GM19328 (cell line): Measurements from ENCODE around the gene SIGMAR1.
A peak's percentile ranks its signal among the peaks of the same experiment; 100 is the strongest.

Experiments
- ATAC-seq: cut with Tn5 transposase; IDR thresholded peaks from one replicate; pipeline ENCODE4 v1.9.1; 2021; ENCODE audit warnings: mild to moderate bottlenecking, moderate library complexity; ENCODE audit not compliant: unreplicated experiment

Gene SIGMAR1

DNA sequence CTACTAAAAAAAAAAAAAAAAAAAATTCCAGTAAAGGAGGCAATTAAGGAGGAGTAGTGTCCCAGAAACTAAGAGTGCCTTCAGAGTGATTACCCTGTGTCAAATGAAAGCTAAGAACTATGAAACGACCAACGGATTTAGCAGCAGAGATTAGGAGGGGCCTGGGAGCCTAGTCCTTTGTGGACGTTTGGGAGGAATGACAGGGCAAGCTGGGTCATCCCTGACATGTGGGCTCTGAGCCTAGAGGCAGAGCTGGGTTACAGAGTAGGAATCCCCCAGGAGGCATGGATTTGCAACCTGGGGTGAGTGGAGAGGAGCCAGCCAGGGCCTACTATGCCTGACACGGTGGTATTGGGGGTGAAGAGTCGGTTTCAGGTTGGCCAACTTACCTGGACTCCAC, 4.4 kb downstream of the SIGMAR1 start:
- ATAC-seq = no peak

DNA sequence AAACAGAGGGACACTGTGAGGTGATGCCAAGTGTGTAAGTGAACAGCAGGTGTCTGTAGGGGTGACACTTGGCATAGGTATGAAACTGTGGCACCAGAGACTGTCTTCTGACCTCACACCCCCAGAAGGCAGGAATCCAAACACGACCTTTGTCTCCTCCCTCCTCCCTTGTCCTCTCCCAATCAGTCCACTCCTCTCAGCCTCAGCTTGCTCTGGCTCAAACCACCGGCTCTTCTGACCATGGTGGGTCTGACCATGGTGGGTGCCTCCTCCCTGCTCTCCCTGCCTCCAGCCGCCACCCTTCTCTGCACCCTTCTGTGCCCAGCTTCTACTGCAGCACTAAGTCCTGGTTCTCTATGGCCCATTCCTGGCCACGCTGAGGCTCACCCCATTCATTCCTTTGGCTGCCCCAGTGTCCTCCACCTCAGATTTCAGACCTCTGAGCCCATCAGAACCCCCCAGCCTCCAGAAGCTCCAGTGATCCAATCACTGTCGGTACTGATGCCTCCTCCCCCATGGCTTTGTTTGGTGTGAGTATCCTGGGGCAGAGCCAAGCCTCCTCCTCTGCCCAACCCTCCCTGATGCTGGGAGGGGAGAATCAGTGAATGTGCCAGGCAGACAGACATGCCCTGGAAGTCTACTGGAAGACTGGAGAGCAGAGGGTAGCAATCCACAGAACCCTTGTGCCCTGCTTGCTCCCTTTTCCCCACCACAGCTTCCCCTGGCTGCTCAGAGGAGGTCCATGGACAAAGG, 7.0 kb downstream of the SIGMAR1 start:
- ATAC-seq = no peak

GRCh38 chr9:34629491-34629808, 8.1 kb downstream of the SIGMAR1 start:
- ATAC-seq = no peak

GRCh38 chr9:34628656-34629490, 8.7 kb downstream of the SIGMAR1 start, which contains the start of gene ARID3C:
ARID3C (minus strand) TSS chr9:34629066; CDS start chr9:34628014, 1,052 bp downstream.
- no peak for ATAC-seq

GRCh38 chr9:34627716-34628655, 9.6 kb downstream of the SIGMAR1 start:
- no peak for ATAC-seq

DNA sequence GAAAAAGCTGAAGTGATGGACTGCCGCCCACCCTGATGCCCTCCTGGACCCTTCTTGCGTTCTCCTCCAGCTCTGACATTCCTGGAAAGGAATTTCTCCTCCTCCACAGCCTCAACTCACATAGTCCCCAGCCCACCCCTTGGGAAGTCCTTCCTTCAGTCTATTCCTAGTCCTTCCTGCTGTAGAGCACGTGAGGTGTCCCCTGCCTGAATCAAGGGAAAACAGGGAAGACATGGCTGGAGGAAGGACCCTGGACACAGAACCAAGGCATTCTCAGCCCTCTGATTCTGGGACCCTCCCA, 12.5 kb downstream of the SIGMAR1 start:
- ATAC-seq = no peak

GRCh38 chr9:34624475-34625185, 13.0 kb downstream of the SIGMAR1 start:
- ATAC-seq = no peak

- no peak for ATAC-seq
Measured at GRCh38 chr9:34623374-34624235, 14.0 kb downstream of the SIGMAR1 start.

- peak; percentile 96 for ATAC-seq
Measured at GRCh38 chr9:34620061-34620994, 17.3 kb downstream of the SIGMAR1 start, which contains the start of gene DCTN3. DCTN3 (minus strand) TSS chr9:34620495; CDS start chr9:34620464, 31 bp downstream.

GRCh38 chr9:34615132-34615531, 22.5 kb downstream of the SIGMAR1 start:
- ATAC-seq = no peak

DNA sequence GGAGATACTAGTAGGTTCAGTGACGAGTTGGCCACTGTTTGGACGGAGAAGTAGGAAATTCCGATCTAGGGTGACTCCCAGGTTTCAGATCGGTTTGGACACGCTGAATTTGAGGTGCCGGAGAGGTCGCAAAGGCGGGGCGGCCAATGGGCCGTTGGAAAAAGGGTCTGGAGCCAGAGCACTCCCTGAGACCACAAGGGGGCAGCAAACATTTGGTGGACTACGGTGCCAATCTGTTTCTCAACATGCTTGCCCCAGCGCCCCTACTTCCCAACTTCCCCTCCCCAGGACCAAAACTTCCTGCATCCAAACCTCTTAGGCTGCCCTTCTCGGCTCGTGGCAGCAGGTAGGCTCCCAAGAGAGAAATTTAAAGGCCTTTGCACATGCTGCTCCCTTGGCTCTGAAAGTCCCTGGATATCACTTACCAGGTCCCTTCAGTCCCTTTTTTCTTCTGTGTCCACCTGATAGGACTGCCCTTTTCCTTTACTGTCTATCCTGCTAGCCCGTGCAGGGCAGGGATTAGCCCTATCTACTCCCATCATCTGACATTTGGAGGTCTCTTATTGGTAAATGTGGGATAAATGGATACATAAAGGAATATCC, 24.7 kb downstream of the SIGMAR1 start:
- no peak for ATAC-seq

- ATAC-seq = peak; percentile 74
Measured at GRCh38 chr9:34611811-34612787, 25.5 kb downstream of the SIGMAR1 start, which contains the start of gene RPP25L. RPP25L (minus strand) TSS chr9:34612097; CDS start chr9:34611296, 801 bp downstream.

GRCh38 chr9:34611251-34611810, 26.3 kb downstream of the SIGMAR1 start:
- ATAC-seq = no peak

- ATAC-seq = no peak
Measured at GRCh38 chr9:34610434-34611206, 27.0 kb downstream of the SIGMAR1 start.

DNA sequence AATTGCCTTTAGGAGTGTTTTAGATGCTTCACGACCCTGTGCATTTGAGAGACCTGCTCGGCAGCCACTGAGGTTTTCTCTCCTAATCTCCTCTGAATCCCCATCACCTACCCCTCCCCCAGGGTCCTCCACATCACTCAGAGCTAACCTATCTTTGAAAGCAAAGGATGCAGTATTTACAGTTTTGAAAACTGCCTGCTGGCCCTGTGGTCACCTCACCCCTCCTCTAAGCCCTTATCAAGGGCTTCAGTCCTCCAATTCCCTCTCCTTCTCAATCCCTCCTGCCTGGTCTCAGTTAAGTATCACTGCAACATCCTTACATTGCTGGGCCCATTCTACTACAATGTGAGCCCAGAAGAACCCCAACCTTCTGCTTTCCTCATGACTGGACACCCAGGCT, 30.3 kb downstream of the SIGMAR1 start:
- ATAC-seq = no peak

- ATAC-seq = no peak
Measured at GRCh38 chr9:34606905-34607304, 30.7 kb downstream of the SIGMAR1 start.
